ENCODE measurements around the gene CSNK1D. TPM values are rescaled to one million over a fixed set of nuclear protein-coding genes. Genes with fewer than 3 reads are reported as not detected.
A peak's percentile ranks its signal among the peaks of the same experiment; 100 is the strongest.

CSNK1D gene
- total RNA-seq, 1 experiment from 2014 or later = 191 TPM

DNA sequence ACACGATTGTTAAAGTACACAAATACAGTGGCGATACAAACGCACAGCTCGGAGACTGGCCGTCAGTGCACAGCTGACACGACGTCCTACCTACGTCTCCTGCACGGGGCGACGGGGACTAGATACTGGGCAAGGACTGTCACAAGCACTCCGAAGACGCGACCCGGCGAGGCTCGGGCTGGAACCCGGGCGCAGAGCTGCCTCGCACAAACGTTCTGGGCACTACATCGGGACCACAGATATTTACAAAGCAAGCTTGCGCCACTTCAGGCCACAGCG lies 30.9 kb downstream of the CSNK1D start:
- Mint-ChIP-seq H3K36me3 (ENCODE audit: insufficient read depth, unreplicated experiment) (peaks cover 100% of the 10 kb centered on the region), H3K27ac (ENCODE audit: low read depth, unreplicated experiment) (peak overlapping the region; percentile 75), H3K27me3 (ENCODE audit: insufficient read depth, unreplicated experiment) (no peaks in the 10 kb centered on the region), H3K9me3 (ENCODE audit: unreplicated experiment) (no peaks in the 10 kb centered on the region), H3K4me1 (ENCODE audit: insufficient read depth, unreplicated experiment) (peaks cover 66% of the 10 kb centered on the region), H3K4me3 (ENCODE audit: unreplicated experiment) (peak overlapping the region; percentile 16)
- BruUV-seq (replicated peaks) = no TSS peak
- POLR2A ChIA-PET = interaction anchor here (0.7 to 6.6 kb wide), 20 partner anchors 12 to 253 kb away, joined by 3 to 66 read pairs (median 5); partner anchors contain the start of genes CSNK1D, FASN, SECTM1 and SLC16A3
- CTCF ChIA-PET = interaction anchor here (0.6 to 0.8 kb wide), 3 partner anchors 37 to 871 kb away, joined by 3 to 4 read pairs (median 3); no protein-coding TSS in a partner anchor
- DNase-seq (ENCODE audit: unreplicated experiment) = no peak
- TF ChIP-seq, protein P1, sequence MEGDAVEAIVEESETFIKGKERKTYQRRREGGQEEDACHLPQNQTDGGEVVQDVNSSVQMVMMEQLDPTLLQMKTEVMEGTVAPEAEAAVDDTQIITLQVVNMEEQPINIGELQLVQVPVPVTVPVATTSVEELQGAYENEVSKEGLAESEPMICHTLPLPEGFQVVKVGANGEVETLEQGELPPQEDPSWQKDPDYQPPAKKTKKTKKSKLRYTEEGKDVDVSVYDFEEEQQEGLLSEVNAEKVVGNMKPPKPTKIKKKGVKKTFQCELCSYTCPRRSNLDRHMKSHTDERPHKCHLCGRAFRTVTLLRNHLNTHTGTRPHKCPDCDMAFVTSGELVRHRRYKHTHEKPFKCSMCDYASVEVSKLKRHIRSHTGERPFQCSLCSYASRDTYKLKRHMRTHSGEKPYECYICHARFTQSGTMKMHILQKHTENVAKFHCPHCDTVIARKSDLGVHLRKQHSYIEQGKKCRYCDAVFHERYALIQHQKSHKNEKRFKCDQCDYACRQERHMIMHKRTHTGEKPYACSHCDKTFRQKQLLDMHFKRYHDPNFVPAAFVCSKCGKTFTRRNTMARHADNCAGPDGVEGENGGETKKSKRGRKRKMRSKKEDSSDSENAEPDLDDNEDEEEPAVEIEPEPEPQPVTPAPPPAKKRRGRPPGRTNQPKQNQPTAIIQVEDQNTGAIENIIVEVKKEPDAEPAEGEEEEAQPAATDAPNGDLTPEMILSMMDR (IDR thresholded peaks at IDR 0.05; ENCODE audit: unreplicated experiment) = no peak
- intact Hi-C loops (cut with micrococcal nuclease) = loop anchor here (5.0 to 10.0 kb wide), 3 partner anchors 35 to 208 kb away; partner anchors contain the start of genes DCXR and RAC3

DNA sequence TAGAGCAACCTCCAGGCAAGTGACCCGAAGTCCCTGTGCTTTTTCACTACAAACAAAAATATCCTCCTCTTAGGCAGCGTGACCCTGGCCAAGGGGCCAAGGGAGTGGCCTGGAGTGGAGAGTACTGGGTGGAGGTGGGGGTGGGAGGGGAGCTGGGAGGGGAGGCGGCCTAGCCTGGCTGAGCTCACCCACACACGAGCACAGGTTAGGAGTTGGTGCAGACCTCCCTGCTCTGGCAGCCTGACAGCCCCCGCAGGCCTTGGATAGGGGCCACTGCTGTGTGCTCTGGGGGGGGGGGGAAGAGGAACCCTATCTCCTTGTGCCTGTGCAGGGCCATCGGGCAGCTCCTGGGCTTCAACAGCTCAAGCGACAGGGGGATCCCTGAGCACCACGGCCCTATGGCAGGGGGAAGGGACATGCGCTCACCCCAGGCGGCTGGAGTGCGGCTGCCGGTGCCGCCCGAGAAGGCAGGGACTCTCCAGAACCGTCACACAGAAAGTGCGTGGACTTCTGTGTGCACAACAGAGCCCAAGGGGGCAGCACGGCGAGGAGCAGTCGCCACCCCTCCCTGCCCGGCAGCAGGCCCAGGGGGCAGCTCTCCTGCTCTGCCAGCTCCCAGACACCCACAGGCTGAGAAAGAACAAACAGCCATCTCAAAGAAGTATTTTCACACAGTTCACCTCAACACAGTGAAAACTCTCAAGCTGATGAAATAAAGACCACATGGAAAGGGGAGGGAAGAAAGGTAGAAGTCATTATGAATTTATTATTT lies 31.4 kb downstream of the CSNK1D start:
- H3K9me3 Mint-ChIP-seq (ENCODE audit: unreplicated experiment) = no peaks in the 10 kb centered on the region

DNA sequence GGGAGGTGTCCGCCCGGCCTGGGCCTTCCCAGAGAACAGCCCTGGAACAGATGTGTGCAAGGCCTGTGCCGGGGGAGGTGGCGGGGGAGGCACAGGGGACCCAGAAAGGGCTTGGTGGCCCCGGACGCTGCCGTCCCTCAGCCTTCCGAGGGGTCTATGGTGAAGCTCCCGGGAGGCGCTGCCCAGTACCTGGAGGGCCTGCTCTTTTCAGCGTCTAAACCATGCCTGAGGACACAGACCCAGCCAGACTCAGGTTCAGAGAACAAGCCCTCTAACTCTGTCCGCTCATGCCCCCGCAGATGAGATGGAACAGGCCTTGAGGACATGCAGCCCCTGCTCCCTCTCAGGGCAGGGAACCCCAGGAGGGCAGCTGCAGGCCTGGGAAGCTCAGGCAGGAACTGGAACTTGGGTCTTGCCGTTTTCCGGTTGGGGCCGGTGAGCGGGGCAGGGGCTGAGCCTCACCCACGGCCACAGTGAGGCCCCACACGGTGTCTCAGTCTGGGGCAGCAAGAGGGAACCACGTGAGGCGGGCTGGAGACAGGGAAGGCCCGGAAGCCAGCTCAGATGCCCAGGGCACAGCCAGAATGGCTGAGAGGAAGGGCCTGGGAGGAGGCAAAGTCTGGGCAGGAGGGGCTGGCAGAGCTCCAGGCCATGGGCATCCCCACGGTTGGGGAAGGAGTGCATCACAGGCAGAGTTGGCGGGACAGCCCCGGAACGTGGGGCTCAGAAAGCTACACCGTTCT lies 32.1 kb downstream of the CSNK1D start:
- intact Hi-C loops (cut with micrococcal nuclease) = loop anchor here (5.0 to 10.0 kb wide), 3 partner anchors 34 to 207 kb away; partner anchors contain the start of genes DCXR and RAC3
- H3K4me1 Mint-ChIP-seq (ENCODE audit: insufficient read depth, unreplicated experiment) = peaks cover 61% of the 10 kb centered on the region
- no peaks in the 10 kb centered on the region for H3K27me3 Mint-ChIP-seq (ENCODE audit: insufficient read depth, unreplicated experiment)

More for the DNA sequence above, 31.4 kb downstream of the CSNK1D start:
- no TSS peak for BruUV-seq (replicated peaks)
- intact Hi-C loops (cut with micrococcal nuclease) = loop anchor here (5.0 to 10.0 kb wide), 3 partner anchors 35 to 207 kb away; partner anchors contain the start of genes DCXR and RAC3
- H3K27ac Mint-ChIP-seq (ENCODE audit: low read depth, unreplicated experiment) = peak overlapping the region; percentile 75
- POLR2A ChIA-PET = interaction anchor here (0.6 to 6.6 kb wide), 29 partner anchors 8 to 377 kb away, joined by 3 to 66 read pairs (median 5); partner anchors contain the start of genes CD7, CSNK1D, FASN and SECTM1
- TF ChIP-seq, protein P1 (IDR thresholded peaks at IDR 0.05; ENCODE audit: unreplicated experiment) = no peak
- peaks cover 69% of the 10 kb centered on the region for H3K4me1 Mint-ChIP-seq (ENCODE audit: insufficient read depth, unreplicated experiment)
- CTCF ChIA-PET = no interaction called here
- H3K36me3 Mint-ChIP-seq (ENCODE audit: insufficient read depth, unreplicated experiment) = peaks cover 100% of the 10 kb centered on the region
- peak overlapping the region; percentile 31 for H3K4me3 Mint-ChIP-seq (ENCODE audit: unreplicated experiment)
- DNase-seq (ENCODE audit: unreplicated experiment) = peak; percentile 62
- no peaks in the 10 kb centered on the region for H3K27me3 Mint-ChIP-seq (ENCODE audit: insufficient read depth, unreplicated experiment)

More for the DNA sequence above, 32.1 kb downstream of the CSNK1D start:
- TF ChIP-seq, protein P1 (IDR thresholded peaks at IDR 0.05; ENCODE audit: unreplicated experiment) = no peak
- ChIA-PET POLR2A (interaction anchor here (0.5 to 6.6 kb wide), 22 partner anchors 9 to 376 kb away, joined by 3 to 66 read pairs (median 6); partner anchors contain the start of genes CD7, CSNK1D, SECTM1 and SLC16A3), CTCF (interaction anchor here (0.9 kb wide), 1 partner anchor 33 kb away, joined by 3 read pairs; no protein-coding TSS in a partner anchor)
- no TSS peak for BruUV-seq (replicated peaks)
- peak overlapping the region; percentile 31 for H3K4me3 Mint-ChIP-seq (ENCODE audit: unreplicated experiment)
- H3K9me3 Mint-ChIP-seq (ENCODE audit: unreplicated experiment) = no peaks in the 10 kb centered on the region
- peak overlapping the region; percentile 75 for H3K27ac Mint-ChIP-seq (ENCODE audit: low read depth, unreplicated experiment)
- DNase-seq (ENCODE audit: unreplicated experiment) = peak; percentile 96
- peaks cover 98% of the 10 kb centered on the region for H3K36me3 Mint-ChIP-seq (ENCODE audit: insufficient read depth, unreplicated experiment)
